UCSD-AML1 (cell line): ENCODE data around the gene INSYN2A.

ENCODE experiments used
- DNase-seq: peaks from one replicate; lab custom pipeline; 2025; ENCODE audit not compliant: unreplicated experiment; lab: John Stamatoyannopoulos, UW

INSYN2A gene

DNA sequence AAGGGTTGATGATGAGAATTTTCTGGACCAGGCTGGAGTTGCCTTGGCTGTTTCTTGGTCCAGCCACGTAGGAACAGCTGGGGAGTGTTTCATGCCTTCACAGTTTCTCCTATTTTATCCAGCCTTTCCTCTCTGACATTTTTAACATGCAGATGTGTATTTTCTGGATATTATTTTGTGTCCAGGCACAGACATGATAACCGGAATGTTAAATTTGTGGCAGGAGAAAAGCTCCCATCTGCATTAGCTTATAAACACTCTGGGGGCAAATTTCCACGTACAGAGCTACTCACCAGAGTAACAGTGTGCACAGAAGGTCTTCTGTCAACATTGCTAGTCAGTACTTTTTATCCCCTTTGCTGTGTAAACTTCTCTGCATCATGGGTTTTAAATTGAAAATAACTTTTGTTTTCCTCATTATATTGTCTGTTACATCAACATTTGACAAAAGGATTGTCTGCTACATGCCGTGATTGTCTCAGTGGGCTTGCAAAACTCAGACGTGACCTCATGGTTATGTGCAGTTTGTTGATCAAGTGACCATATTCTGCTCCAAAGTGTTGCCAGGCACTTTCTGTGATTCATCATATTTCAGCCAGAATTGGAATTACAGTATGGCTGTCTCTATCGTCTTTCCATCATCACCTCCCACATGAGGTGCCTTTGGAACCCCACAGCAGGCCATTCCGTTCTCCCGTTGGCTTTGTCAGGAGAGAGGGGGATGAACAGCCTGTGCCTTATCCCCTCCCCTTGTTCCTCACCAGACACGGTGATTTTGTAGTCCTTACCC lies 41.4 kb downstream of the INSYN2A start:
- DNase-seq = no peak

DNA sequence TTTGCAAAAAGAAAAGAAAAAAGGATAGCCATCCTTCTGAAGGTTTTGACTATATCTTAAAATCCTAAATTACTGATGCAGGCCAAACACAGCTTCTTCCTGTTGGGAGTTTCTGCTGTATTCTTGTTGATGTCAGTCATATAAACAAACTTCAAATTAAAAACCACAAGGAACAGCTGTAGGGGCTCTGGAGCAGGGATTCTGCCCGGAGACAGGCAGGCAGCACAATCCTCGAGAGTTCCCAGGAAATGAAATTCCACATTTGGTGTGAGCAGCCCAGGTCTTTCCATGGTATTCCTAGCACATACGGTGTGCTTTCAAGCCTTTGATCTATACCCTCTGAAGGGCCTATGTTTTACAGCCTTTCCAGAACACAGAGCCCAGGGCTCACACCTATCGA lies 43.2 kb downstream of the INSYN2A start:
- DNase-seq = no peak

DNA sequence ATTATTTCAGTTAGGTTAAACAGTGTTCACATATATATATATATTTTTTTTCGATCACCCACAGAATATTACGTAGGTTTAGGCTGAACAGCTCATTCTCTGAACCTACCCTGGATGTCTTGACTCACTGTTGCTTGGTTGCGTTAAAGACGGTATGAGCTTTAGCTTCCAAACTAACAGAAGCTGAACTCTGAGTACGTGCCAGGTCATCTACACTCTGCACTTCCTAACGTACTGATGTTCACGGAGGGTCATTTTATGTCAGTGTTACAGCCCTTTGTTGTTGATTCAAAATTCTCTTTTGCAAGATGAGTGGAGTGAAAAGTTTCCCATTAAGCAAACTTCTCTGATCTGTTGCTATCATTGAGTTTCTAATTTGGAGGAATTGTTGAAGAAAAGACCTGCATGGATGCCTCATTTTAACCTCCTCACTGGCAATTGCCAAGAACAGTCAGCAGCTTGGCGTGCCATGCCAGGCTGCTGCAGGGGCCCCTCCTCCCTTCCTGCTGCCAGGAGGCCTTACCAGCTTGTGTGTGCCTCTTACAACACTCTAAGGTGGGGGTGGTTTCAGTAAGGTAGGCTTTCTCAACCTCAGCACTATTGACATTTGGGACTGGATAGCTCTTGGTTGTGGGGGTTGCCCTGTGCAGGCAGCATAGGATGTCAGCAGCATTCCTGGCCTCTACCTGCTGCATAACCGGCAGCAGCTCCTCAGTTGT lies 44.3 kb downstream of the INSYN2A start:
- DNase-seq = no peak

DNA sequence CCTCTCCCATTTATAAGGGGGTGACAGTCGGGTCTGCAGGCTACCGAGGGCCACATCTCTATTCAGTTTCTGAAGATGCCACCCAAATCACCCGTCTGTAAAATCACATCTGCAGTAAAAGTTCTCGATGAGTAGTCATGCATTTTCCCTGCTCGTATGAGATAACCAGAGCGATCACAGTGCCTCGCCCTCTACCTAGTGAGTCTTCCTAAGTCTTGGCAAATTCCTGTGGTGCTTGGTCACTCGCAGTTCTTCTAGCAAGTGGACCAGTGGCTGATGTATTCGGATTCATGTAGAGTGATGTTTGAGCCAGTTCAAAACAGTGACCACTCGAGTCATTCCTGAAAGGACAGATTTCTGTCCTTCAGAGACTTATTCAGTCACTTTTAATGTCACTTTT lies 44.9 kb downstream of the INSYN2A start:
- DNase-seq = no peak

DNA sequence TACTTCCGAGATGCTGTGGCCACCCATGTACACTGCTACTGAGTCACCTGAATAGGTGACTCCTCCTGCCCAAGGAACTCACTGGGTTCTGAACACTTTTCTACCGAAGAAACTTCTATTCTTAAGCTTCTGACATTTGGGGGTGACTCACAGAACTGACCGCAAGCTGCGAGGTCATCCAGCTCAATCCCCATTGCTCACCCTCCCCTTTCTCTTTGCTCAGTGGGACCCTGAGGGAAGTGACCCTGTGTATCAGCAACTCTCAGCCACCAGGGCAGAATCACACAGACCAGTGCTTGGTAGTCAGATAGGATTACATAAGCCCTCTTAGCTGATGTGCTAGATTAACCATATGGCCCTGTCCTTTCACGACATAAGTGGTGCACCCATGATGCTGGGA lies 46.3 kb downstream of the INSYN2A start:
- DNase-seq = no peak

DNA sequence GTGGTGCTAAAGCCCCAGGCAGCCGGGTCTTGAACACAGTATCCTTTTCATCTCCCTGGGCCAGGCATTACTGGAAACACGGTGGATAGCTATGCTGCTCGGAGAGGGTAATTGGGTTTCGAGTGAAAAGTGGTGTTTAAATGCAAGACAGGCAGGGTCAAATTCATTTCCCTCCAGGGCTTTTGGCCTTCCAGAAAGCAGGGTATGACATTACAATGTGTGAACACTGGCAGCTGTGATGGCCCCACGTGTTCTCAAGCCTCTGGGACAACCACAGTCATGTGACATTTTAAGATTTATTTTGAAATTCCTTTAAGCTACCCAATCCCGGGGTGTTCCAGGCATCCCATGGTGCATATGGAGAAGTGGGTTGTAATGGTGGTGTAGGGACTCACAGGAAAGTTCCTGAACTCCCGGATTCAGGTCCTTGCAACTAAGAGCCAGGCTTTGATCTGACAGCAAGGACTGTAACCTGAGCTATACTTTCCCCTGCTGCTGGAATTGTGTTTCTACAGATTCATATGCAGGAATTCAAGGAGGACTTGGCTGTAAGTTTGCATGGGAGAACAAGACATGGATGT lies 46.8 kb downstream of the INSYN2A start:
- DNase-seq = no peak

DNA sequence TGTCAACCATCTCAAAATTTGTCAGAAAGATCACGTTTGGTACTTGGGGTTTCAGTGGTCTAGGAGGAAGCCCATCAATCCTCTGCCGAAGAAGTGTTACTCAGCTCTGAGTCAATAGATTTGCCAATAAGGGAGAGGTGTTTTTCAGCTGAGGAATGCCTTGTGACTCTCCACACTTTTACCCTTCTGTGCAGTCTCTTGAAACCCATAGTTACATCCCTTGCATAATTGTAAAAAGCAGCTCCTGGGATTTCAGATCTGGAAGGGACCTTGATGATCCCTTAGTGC lies 47.5 kb downstream of the INSYN2A start:
- no peak for DNase-seq

DNA sequence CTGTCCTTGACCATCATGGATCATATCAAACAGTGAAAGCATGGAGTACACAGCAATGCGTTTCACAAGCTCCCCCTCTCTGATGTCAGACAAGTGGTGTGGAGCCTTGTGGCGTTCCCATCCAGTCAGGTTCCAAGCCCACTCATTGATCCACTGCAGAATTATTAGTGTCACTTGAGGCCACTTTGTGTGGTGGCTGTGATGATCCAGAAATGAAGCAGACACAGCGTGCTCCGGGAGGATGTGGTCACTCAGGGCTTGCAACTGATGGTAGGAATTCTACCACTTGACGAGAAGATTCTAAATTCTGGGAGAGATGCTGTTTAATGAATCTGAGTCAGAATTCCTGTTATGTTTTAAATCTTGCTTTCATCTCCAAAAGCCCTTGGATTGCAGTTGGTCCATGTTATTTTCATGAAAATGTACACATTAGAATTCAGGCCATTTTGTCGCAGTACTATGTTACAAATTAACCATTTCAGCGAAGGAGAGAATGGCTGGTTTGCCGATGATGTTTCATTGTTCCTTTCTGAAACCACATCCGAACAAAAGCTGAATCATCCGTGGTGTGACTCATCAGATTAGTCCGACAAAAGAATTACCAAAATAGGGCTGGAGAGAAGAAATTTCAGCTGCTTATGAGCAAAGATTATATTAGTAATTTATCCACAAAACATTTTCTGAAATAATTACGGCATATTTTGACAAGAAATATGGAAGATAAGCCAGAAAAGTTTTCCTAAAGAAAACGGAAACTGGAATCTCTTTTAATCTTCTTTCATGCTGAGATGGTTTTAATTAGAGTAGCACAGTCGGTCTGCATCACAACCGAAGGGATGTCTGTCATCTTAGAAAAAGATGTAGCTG lies 48.1 kb downstream of the INSYN2A start:
- no peak for DNase-seq

DNA sequence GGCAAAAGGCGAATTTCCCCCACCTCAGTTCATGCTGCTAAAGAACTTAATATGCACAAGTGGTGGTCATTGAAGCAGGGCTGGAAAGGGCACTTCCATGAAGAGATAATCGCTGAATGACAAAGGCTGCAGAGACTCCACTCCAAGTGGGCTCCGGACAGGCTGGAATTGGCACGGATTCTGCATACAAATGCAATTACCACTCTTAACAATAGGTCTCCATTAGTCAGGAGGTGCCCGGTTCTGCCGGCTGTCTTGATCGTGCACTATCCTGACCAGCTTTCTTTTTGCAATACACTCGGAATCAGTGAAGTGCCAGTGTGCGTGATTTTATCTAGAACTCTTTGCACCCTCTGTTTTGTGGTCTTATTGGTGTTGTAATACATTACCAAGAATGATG lies 49.7 kb downstream of the INSYN2A start:
- DNase-seq = no peak
